Gastroesophageal sphincter (tissue), 4 donors: ENCODE results near the gene B3GALT4. TPM values are rescaled to one million over a fixed set of nuclear protein-coding genes. Genes with fewer than 3 reads are reported as not detected.

Experiments
- ATAC-seq: fragments of 150-250 bp; one replicate; pipeline ENCODE4 v1.9.1; 2016; ENCODE audit warnings: mild to moderate bottlenecking, moderate library complexity
- H3K27ac ChIP-seq, 4 donors: fragments of 200-600 bp; sonication (generic) in 3 of 4; 1 replicate in 3 of 4; 2 replicates in 1 of 4; pipeline ENCODE4 v1.5.1; 2016 to 2019
- H3K27me3 ChIP-seq: fragments of 200-600 bp; sonication (generic); one replicate; pipeline ENCODE4 v1.5.1; 2019
- H3K36me3 ChIP-seq, 2 donors: fragments of 200-600 bp; sonication (generic); one replicate each; pipeline ENCODE4 v1.5.1; 2019; ENCODE audit warnings: control low read depth in 1 of 2
- H3K4me1 ChIP-seq, 3 donors: fragments of 200-600 bp; sonication (generic); 1 replicate in 2 of 3; 2 replicates in 1 of 3; pipeline ENCODE4 v1.5.1; 2016 to 2019; ENCODE audit warnings: control low read depth in 2 of 3
- H3K4me3 ChIP-seq, 2 donors: fragments of 200-600 bp; sonication (generic); one replicate each; pipeline ENCODE4 v1.5.1; 2019; ENCODE audit warnings: mild to moderate bottlenecking in 1 of 2, moderate library complexity in 1 of 2
- H3K9me3 ChIP-seq, 3 donors: fragments of 200-600 bp; sonication (generic); one replicate each; pipeline ENCODE4 v1.5.1; 2017 to 2019; ENCODE audit warnings: control low read depth in 2 of 3
- CTCF ChIP-seq, 4 experiments: fragments of 200-600 bp in 2 of 4; fragments of 450-650 bp in 2 of 4; sonication (generic) in 1 of 4; IDR thresholded peaks; one replicate each; pipeline ENCODE4 v1.5.1; 2017 to 2019; ENCODE audit warnings: antibody characterized with exemption in 4 of 4, mild to moderate bottlenecking in 2 of 4, moderate library complexity in 2 of 4
- EP300 ChIP-seq: sonication (generic); formaldehyde crosslinking; IDR thresholded peaks from one replicate; pipeline ENCODE4 v1.6.1; 2017; ENCODE audit warnings: antibody characterized with exemption, mild to moderate bottlenecking
- POLR2A ChIP-seq, 2 donors: fragments of 450-650 bp; IDR thresholded peaks; one replicate each; pipeline ENCODE4 v1.6.1; 2017; ENCODE audit warnings: antibody characterized with exemption in 2 of 2, mild to moderate bottlenecking in 2 of 2, moderate library complexity in 1 of 2
- POLR2AphosphoS5 ChIP-seq: sonication (generic); formaldehyde crosslinking; IDR thresholded peaks from one replicate; pipeline ENCODE4 v1.6.1; 2017; ENCODE audit warnings: antibody characterized with exemption
- WGBS, 2 donors: methylation state at CpG; one replicate each; pipeline ENCODE4 v1.1.5; 2018; ENCODE audit warnings: low coverage in 1 of 2; 5-methylcytosine and 5-hydroxymethylcytosine counted together
- total RNA-seq, 4 donors: library from RNA; depleted of rRNA; stranded (reverse); fragments of >200 nt; gene quantifications; one replicate each; pipeline ENCODE4 v1.1.0, GENCODE V29; 2016

B3GALT4 gene
- total RNA-seq, 4 donors from 2014 or later = 12.2 to 23.8 (median 17.3) TPM

GRCh38 chr6:33318426-33319073, 41.6 kb downstream of the B3GALT4 start:
- H3K4me1 ChIP-seq = peaks cover 5 to 80% (median 27%) of the 10 kb centered on the region in 3 donors
- 47 to 78% methylated on average over 7 of the region's 8 CpGs for WGBS, 2 donors
- no peak for ATAC-seq
- TF ChIP-seq CTCF (IDR thresholded peaks at IDR 0.05) (no peak), POLR2AphosphoS5 (no peak), EP300 (no peak), POLR2A (IDR thresholded peaks at IDR 0.05) (no peak)
- H3K4me3 ChIP-seq = peak overlapping the region; percentile 58 to 61
- peaks cover 0 to 41% of the 10 kb centered on the region in 2 donors for H3K36me3 ChIP-seq
- no peaks in the 10 kb centered on the region for H3K27me3 ChIP-seq
- H3K9me3 ChIP-seq = no peaks in the 10 kb centered on the region
- H3K27ac ChIP-seq = peak overlapping the region; percentile 51 to 98 (median 94)

- TF ChIP-seq CTCF (IDR thresholded peaks at IDR 0.05) = no peak
- no peak for TF ChIP-seq POLR2A (IDR thresholded peaks at IDR 0.05)
- no peak for TF ChIP-seq POLR2AphosphoS5
- TF ChIP-seq EP300 = no peak
- Histone ChIP-seq H3K27ac (peak overlapping the region in 3 of 4 donors; percentile 7 to 91 (median 89)), H3K9me3 (no peaks in the 10 kb centered on the region), H3K4me1 (peaks cover 5 to 79% (median 30%) of the 10 kb centered on the region in 3 donors), H3K36me3 (peaks cover 0 to 41% of the 10 kb centered on the region in 2 donors), H3K27me3 (no peaks in the 10 kb centered on the region), H3K4me3 (no peak overlapping the region)
- no peak for ATAC-seq
- 75 to 100% methylated on average over 1 to 3 of the region's 3 CpGs for WGBS, 2 donors
Measured at GRCh38 chr6:33319939-33320314, 43.0 kb downstream of the B3GALT4 start.

- Histone ChIP-seq H3K4me1 (peaks cover 5 to 73% (median 26%) of the 10 kb centered on the region in 3 donors), H3K9me3 (no peaks in the 10 kb centered on the region), H3K27me3 (no peaks in the 10 kb centered on the region), H3K4me3 (no peak overlapping the region), H3K36me3 (peaks cover 0 to 41% of the 10 kb centered on the region in 2 donors), H3K27ac (peak overlapping the region in 3 of 4 donors; percentile 49 to 91 (median 89))
- WGBS, 2 donors = 42 to 68% methylated on average over 3 to 7 of the region's 32 CpGs
- no peak for TF ChIP-seq POLR2AphosphoS5
- no peak for TF ChIP-seq EP300
- TF ChIP-seq POLR2A (IDR thresholded peaks at IDR 0.05) = no peak
- no peak for TF ChIP-seq CTCF (IDR thresholded peaks at IDR 0.05)
- ATAC-seq = no peak
Measured at GRCh38 chr6:33320315-33321181, 43.6 kb downstream of the B3GALT4 start.

GRCh38 chr6:33321227-33321626, 44.3 kb downstream of the B3GALT4 start:
- 58 to 60% methylated on average over 2 to 6 of the region's 9 CpGs for WGBS, 2 donors
- H3K27me3 ChIP-seq = no peaks in the 10 kb centered on the region
- no peak for ATAC-seq
- peaks cover 5 to 66% (median 26%) of the 10 kb centered on the region in 3 donors for H3K4me1 ChIP-seq
- TF ChIP-seq EP300 = no peak
- TF ChIP-seq POLR2A (IDR thresholded peaks at IDR 0.05) = no peak
- TF ChIP-seq POLR2AphosphoS5 = no peak
- no peak for TF ChIP-seq CTCF (IDR thresholded peaks at IDR 0.05)
- H3K27ac ChIP-seq = peak overlapping the region in 2 of 4 donors; percentile 89 to 91
- H3K36me3 ChIP-seq = peaks cover 0 to 34% of the 10 kb centered on the region in 2 donors
- H3K9me3 ChIP-seq = no peaks in the 10 kb centered on the region
- H3K4me3 ChIP-seq = peak overlapping the region in 1 of 2 donors; percentile 78
